IMR-90 (cell line): ENCODE measurements around the gene DTNA. TPM values are rescaled to one million over a fixed set of nuclear protein-coding genes. Genes with fewer than 3 reads are reported as not detected.

Experiments
- ATAC-seq: fragments of 200-7000 bp; cut with Tn5 transposase; 2 replicates; pipeline ENCODE4 v1.9.1; 2020; ENCODE audit warnings: low read depth, mild to moderate bottlenecking, moderate library complexity
- BruUV-seq: library from RNA; stranded (reverse); fragments of 400-500 nt; replicated peaks from 2 replicates; lab custom pipeline; 2021; lab: Mats Ljungman, UMichigan
- CTCF ChIA-PET: fragments of 300-600 bp; formaldehyde crosslinking; extraction: SDS; loops from one replicate; lab custom pipeline; 2021; ENCODE audit warnings: antibody characterized with exemption; lab: Yijun Ruan, JAX
- POLR2A ChIA-PET: fragments of 300-600 bp; sonication (Branson Sonifier 250); formaldehyde crosslinking; loops from one replicate; lab custom pipeline; 2022; ENCODE audit warnings: antibody characterized with exemption; ENCODE audit not compliant: unreplicated experiment; lab: Charles Lee
- DNase-seq: peaks from one replicate; pipeline ENCODE4 v3.0.0; 2013
- H2AFZ ChIP-seq: replicated peaks from 2 replicates; pipeline ENCODE3; 2013; ENCODE audit warnings: low read length, mild to moderate bottlenecking; ENCODE audit not compliant: poor library complexity
- H2AK5ac ChIP-seq: 2 replicates; pipeline ENCODE4 v1.6.1; 2013; ENCODE audit warnings: low read depth, low read length, inconsistent platforms
- H2AK9ac ChIP-seq: replicated peaks from 2 replicates; pipeline ENCODE3; 2013; ENCODE audit warnings: mild to moderate bottlenecking, low read depth, low read length, moderate library complexity; ENCODE audit not compliant: poor library complexity
- H2BK120ac ChIP-seq: 2 replicates; pipeline ENCODE4 v1.6.1; 2013; ENCODE audit warnings: low read depth, low read length, inconsistent platforms
- H2BK15ac ChIP-seq: 3 replicates; pipeline ENCODE4 v1.6.1; 2013; ENCODE audit warnings: low read depth, low read length, inconsistent platforms
- H2BK20ac ChIP-seq: 2 replicates; pipeline ENCODE4 v1.6.1; 2013; ENCODE audit warnings: low read depth, mild to moderate bottlenecking, inconsistent platforms, low read length, moderate library complexity
- H2BK5ac ChIP-seq: 2 replicates; pipeline ENCODE4 v1.6.1; 2013; ENCODE audit warnings: mild to moderate bottlenecking, low read depth, low read length, inconsistent platforms; ENCODE audit not compliant: poor library complexity, severe bottlenecking
- H3K14ac ChIP-seq: replicated peaks from 2 replicates; pipeline ENCODE4 v1.6.1; 2013; ENCODE audit warnings: low read depth, low read length, inconsistent platforms
- H3K18ac ChIP-seq: 2 replicates; pipeline ENCODE4 v1.6.1; 2013; ENCODE audit warnings: low read depth, low read length, control low read depth
- H3K23ac ChIP-seq: 2 replicates; pipeline ENCODE4 v1.6.1; 2013; ENCODE audit warnings: low read depth, low read length, inconsistent platforms
- H3K27ac ChIP-seq: 2 replicates; pipeline ENCODE4 v1.5.1; 2013; ENCODE audit warnings: mild to moderate bottlenecking, control low read depth, low read length; ENCODE audit not compliant: insufficient read depth
- H3K27me3 ChIP-seq: 2 replicates; pipeline ENCODE4 v1.6.1; 2013; ENCODE audit warnings: low read length; ENCODE audit not compliant: control insufficient read depth, insufficient read depth
- H3K36me3 ChIP-seq: 2 replicates; pipeline ENCODE4 v1.6.1; 2013; ENCODE audit warnings: low read length, mixed read lengths; ENCODE audit not compliant: control insufficient read depth, insufficient read depth
- H3K4ac ChIP-seq: 2 replicates; pipeline ENCODE4 v1.6.1; 2013; ENCODE audit warnings: low read depth, low read length, inconsistent platforms
- H3K4me1 ChIP-seq: 2 replicates; pipeline ENCODE4 v1.6.1; 2013; ENCODE audit warnings: low read length, mixed read lengths; ENCODE audit not compliant: control insufficient read depth, insufficient read depth
- H3K4me2 ChIP-seq: 2 replicates; pipeline ENCODE4 v1.6.1; 2013; ENCODE audit warnings: low read depth, mild to moderate bottlenecking, control low read depth, low read length, moderate library complexity
- H3K4me3 ChIP-seq: 2 replicates; pipeline ENCODE4 v1.5.1; 2013; ENCODE audit warnings: low read depth, mild to moderate bottlenecking, control low read depth, low read length, moderate library complexity; ENCODE audit not compliant: insufficient read depth
- H3K56ac ChIP-seq: 2 replicates; pipeline ENCODE4 v1.6.1; 2013; ENCODE audit warnings: low read length, inconsistent platforms; ENCODE audit not compliant: insufficient read depth; ENCODE audit errors: extremely low read depth
- H3K79me1 ChIP-seq, 2 experiments: 2 replicates each; pipeline ENCODE4 v1.6.1; 2013; ENCODE audit warnings: low read length in 2 of 2, inconsistent platforms in 1 of 2, low read depth in 1 of 2
- H3K9ac ChIP-seq: 2 replicates; pipeline ENCODE4 v1.6.1; 2013; ENCODE audit warnings: low read depth, low read length, control low read depth
- H3K9me1 ChIP-seq: 2 replicates; pipeline ENCODE4 v1.6.1; 2013; ENCODE audit warnings: low read length, inconsistent platforms; ENCODE audit not compliant: insufficient read depth
- H3K9me3 ChIP-seq: 2 replicates; pipeline ENCODE4 v1.6.1; 2013; ENCODE audit warnings: low read length; ENCODE audit not compliant: control insufficient read depth, insufficient read depth
- H4K20me1 ChIP-seq: 2 replicates; pipeline ENCODE4 v1.6.1; 2013; ENCODE audit warnings: low read length, inconsistent platforms; ENCODE audit not compliant: insufficient read depth
- H4K5ac ChIP-seq: 2 replicates; pipeline ENCODE4 v1.6.1; 2013; ENCODE audit warnings: mild to moderate bottlenecking, low read depth, low read length, control low read depth
- H4K8ac ChIP-seq, 2 experiments: 2 replicates each; pipeline ENCODE4 v1.6.1; 2013; ENCODE audit warnings: low read depth in 2 of 2, low read length in 2 of 2, control low read depth in 1 of 2, inconsistent platforms in 1 of 2
- H4K91ac ChIP-seq: 2 replicates; pipeline ENCODE4 v1.6.1; 2013; ENCODE audit warnings: low read depth, low read length, inconsistent platforms; ENCODE audit not compliant: insufficient read depth
- BHLHE40 ChIP-seq: fragments of 150-350 bp; IDR thresholded peaks from 2 replicates; pipeline ENCODE4 v1.6.1; 2016; ENCODE audit warnings: mild to moderate bottlenecking, low read depth, low read length
- CHD1 ChIP-seq: IDR thresholded peaks from 2 replicates; pipeline ENCODE4 v1.6.1; 2012; ENCODE audit warnings: low read depth, low read length, improper control_type of control experiment
- NFE2L2 ChIP-seq: fragments of 150-350 bp; IDR thresholded peaks from 2 replicates; pipeline ENCODE4 v1.6.1; 2016; ENCODE audit warnings: low read depth, mild to moderate bottlenecking, low read length
- RAD21 ChIP-seq: IDR thresholded peaks from 2 replicates; pipeline ENCODE4 v1.6.1; 2012; ENCODE audit warnings: low read length, improper control_type of control experiment
- dilution Hi-C: fragments of 300-500 bp; cut with HindIII; formaldehyde crosslinking; loops from one replicate; pipeline ENCODE4 v1.14.3; 2018; ENCODE audit warnings: low sequenced_read_pairs; ENCODE audit not compliant: unreplicated experiment
- in situ Hi-C: fragments of 300-500 bp; cut with MboI; formaldehyde crosslinking; loops from 3 replicates; pipeline ENCODE4 v1.14.3; 2019; ENCODE audit warnings: low sequenced_read_pairs, inconsistent platforms, mixed read lengths
- intact Hi-C: fragments of 100-400 bp; cut with micrococcal nuclease; formaldehyde crosslinking; loops from 2 replicates; pipeline ENCODE4 v1.10.0; 2022
- polyA plus RNA-seq, 3 experiments: library from polyadenylated mRNA; depleted of rRNA; stranded (reverse); fragments of >200 nt; gene quantifications; 2 replicates each; pipeline ENCODE4 v1.2.3, GENCODE V29; 2012; ENCODE audit warnings: low replicate concordance in 1 of 3
- total RNA-seq: library from RNA; depleted of rRNA; stranded (reverse); fragments of >200 nt; gene quantifications from 2 replicates; pipeline ENCODE4 v1.2.3, GENCODE V29; 2012

DTNA gene
- total and polyA plus RNA-seq, 2 of the 4 experiments (the other 2 are of a cell fraction) = 9.5 to 10.8 TPM

DNA sequence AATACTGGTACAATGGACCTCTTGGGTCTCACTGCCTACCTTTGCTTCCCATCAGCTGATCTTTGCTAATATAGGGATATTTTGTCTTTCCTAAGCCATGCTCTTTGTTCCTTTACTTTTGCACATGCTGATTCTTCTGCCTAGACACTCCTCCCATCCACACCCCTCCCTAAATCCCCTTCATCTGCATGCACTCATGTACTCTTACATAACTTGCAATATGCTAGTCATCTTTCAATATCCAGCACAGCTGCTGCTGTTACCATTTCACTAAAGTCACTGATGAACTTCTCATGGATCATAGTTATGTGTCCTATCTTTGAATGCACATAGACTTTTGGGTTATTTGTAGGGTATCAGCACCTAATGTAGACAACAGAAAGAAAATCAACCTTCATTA, 18.5 kb upstream of the DTNA start:
- Histone ChIP-seq H3K27ac (no peak overlapping the region), H2BK5ac (no peak overlapping the region), H3K9me3 (no peaks in the 10 kb centered on the region), H4K91ac (no peak overlapping the region), H2AFZ (no peak overlapping the region), H3K18ac (no peak overlapping the region), H3K14ac (no peak overlapping the region), H3K4me3 (no peak overlapping the region), H3K9ac (no peak overlapping the region), H4K20me1 (no peaks in the 10 kb centered on the region), H2BK120ac (no peak overlapping the region), H4K5ac (no peak overlapping the region), H3K4me2 (no peak overlapping the region), H3K9me1 (no peaks in the 10 kb centered on the region), H3K56ac (no peak overlapping the region), H2AK9ac (no peak overlapping the region), H3K4ac (no peak overlapping the region), H3K23ac (no peak overlapping the region), H3K79me1 (no peaks in the 10 kb centered on the region), H2BK20ac (no peak overlapping the region), H3K36me3 (no peaks in the 10 kb centered on the region), H4K8ac (no peak overlapping the region), H3K4me1 (peaks cover 2% of the 10 kb centered on the region; the same call in 1 of the 2 replicates), H2BK15ac (no peak overlapping the region), H3K27me3 (no peaks in the 10 kb centered on the region), H2AK5ac (no peak overlapping the region)
- POLR2A ChIA-PET = no interaction called here
- dilution Hi-C loops = no loop called here
- TF ChIP-seq RAD21 (no peak), NFE2L2 (no peak), BHLHE40 (no peak), CHD1 (no peak)
- DNase-seq = no peak
- no TSS peak for BruUV-seq
- intact Hi-C loops = no loop called here
- ATAC-seq = no peak
- CTCF ChIA-PET = no interaction called here
- in situ Hi-C loops = no loop called here
